HL-60/S4 (cell line): ENCODE data around the gene PMS2.
"Not testable (repeated sequence)": the region's sequence is repeated elsewhere in the genome, so short reads cannot be mapped to it uniquely, and the experiment has no call there.

Experiments
- in situ Hi-C: fragments of 300-500 bp; cut with MboI; formaldehyde crosslinking; loops from 2 replicates; pipeline ENCODE4 v1.14.3; 2022; ENCODE audit warnings: low sequenced_read_pairs

PMS2 gene

GRCh38 chr7:6015917-6016652 lies 7.2 kb upstream of the PMS2 start:
- in situ Hi-C loops = no loop called here

GRCh38 chr7:6012355-6013104 lies 3.7 kb upstream of the PMS2 start:
- in situ Hi-C loops = no loop called here

- in situ Hi-C loops = no loop called here
Measured at GRCh38 chr7:6011541-6011940, 2.7 kb upstream of the PMS2 start.

- in situ Hi-C loops = not testable (repeated sequence)
Measured at GRCh38 chr7:6010370-6010769, 1.5 kb upstream of the PMS2 start.

GRCh38 chr7:6007835-6008590 lies 836 bp downstream of the PMS2 start:
- in situ Hi-C loops = not testable (repeated sequence)

GRCh38 chr7:6007386-6007785 lies 1.5 kb downstream of the PMS2 start:
- in situ Hi-C loops = no loop called here

GRCh38 chr7:5997210-5997808 lies 11.5 kb downstream of the PMS2 start:
- in situ Hi-C loops = loop anchor here (25.0 kb wide), 1 partner anchor 135 kb away; no protein-coding TSS in a partner anchor

- in situ Hi-C loops = loop anchor here (25.0 kb wide), 1 partner anchor 125 kb away; no protein-coding TSS in a partner anchor
Measured at GRCh38 chr7:5987061-5987460, 21.8 kb downstream of the PMS2 start.

- in situ Hi-C loops = loop anchor here (25.0 kb wide), 1 partner anchor 117 kb away; no protein-coding TSS in a partner anchor
Measured at GRCh38 chr7:5979680-5980314, 29.1 kb downstream of the PMS2 start.

- in situ Hi-C loops = not testable (repeated sequence)
Measured at GRCh38 chr7:5973580-5973979, 35.3 kb downstream of the PMS2 start.

GRCh38 chr7:5970347-5970911 lies 38.4 kb downstream of the PMS2 start, which contains the start of gene RSPH10B:
TSS of gene RSPH10B (minus strand) at chr7:5970689. CDS start at chr7:5967116, 3,573 bp downstream.
- in situ Hi-C loops = not testable (repeated sequence)

- in situ Hi-C loops = not testable (repeated sequence)
Measured at GRCh38 chr7:5963810-5964209, 45.0 kb downstream of the PMS2 start.

GRCh38 chr7:5963205-5963604 lies 45.6 kb downstream of the PMS2 start:
- in situ Hi-C loops = not testable (repeated sequence)

GRCh38 chr7:5934945-5935450 lies 73.9 kb downstream of the PMS2 start:
- in situ Hi-C loops = not testable (repeated sequence)

GRCh38 chr7:5931905-5932644 lies 76.8 kb downstream of the PMS2 start:
- in situ Hi-C loops = not testable (repeated sequence)

- in situ Hi-C loops = not testable (repeated sequence)
Measured at GRCh38 chr7:5931250-5931649, 77.6 kb downstream of the PMS2 start.

- in situ Hi-C loops = not testable (repeated sequence)
Measured at GRCh38 chr7:5930290-5930689, 78.6 kb downstream of the PMS2 start.

- in situ Hi-C loops = not testable (repeated sequence)
Measured at GRCh38 chr7:5926263-5926870, 82.5 kb downstream of the PMS2 start.

GRCh38 chr7:5924630-5925029 lies 84.2 kb downstream of the PMS2 start:
- in situ Hi-C loops = not testable (repeated sequence)
